ENCODE results near the gene PAQR5. TPM values are rescaled to one million over a fixed set of nuclear protein-coding genes. Genes with fewer than 3 reads are reported as not detected.
"Not testable (repeated sequence)": the region's sequence is repeated elsewhere in the genome, so short reads cannot be mapped to it uniquely, and the experiment has no call there.

Gene PAQR5
- total RNA-seq, 1 donor from 2014 or later = 0.15 TPM

DNA sequence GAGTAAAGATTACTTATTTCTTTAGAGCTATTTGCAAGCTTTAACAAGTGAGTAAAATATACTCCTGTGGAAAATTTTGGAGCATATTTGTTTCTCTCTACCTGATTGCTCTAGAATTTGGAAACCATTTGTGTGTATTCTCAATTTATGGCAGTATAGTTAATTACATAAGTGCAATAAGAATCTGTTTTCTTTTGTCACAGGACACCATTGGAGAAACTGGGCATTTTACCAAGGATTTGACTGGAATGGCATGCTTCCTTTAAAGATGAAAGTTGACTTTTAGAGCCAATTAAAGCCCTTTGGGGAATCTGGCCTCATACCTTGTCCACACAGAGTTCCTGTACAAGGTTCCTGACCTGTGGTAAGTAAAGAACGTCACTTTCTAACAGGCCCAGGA, 38.4 kb downstream of the PAQR5 start:
- H3K27me3 Mint-ChIP-seq (ENCODE audit: unreplicated experiment) = no peaks in the 10 kb centered on the region
- H3K4me1 Mint-ChIP-seq (ENCODE audit: unreplicated experiment) = no peaks in the 10 kb centered on the region

GRCh38 chr15:69338535-69339213, 40.0 kb downstream of the PAQR5 start:
- H3K36me3 Mint-ChIP-seq (ENCODE audit: low read depth, unreplicated experiment) = no peaks in the 10 kb centered on the region
- TF ChIP-seq CTCF (IDR thresholded peaks at IDR 0.05; ENCODE audit: unreplicated experiment) = no peak
- H3K4me1 Mint-ChIP-seq (ENCODE audit: unreplicated experiment) = no peaks in the 10 kb centered on the region
- no peak for DNase-seq (ENCODE audit: low spot score)
- no peak overlapping the region for H3K4me3 Mint-ChIP-seq (ENCODE audit: unreplicated experiment)
- no peaks in the 10 kb centered on the region for H3K9me3 Mint-ChIP-seq (ENCODE audit: unreplicated experiment)
- no peaks in the 10 kb centered on the region for H3K27me3 Mint-ChIP-seq (ENCODE audit: unreplicated experiment)
- H3K27ac Mint-ChIP-seq (ENCODE audit: unreplicated experiment) = no peak overlapping the region

More for the DNA sequence above, 38.4 kb downstream of the PAQR5 start:
- no peaks in the 10 kb centered on the region for H3K9me3 Mint-ChIP-seq (ENCODE audit: unreplicated experiment)
- TF ChIP-seq CTCF (IDR thresholded peaks at IDR 0.05; ENCODE audit: unreplicated experiment) = no peak
- H3K36me3 Mint-ChIP-seq (ENCODE audit: low read depth, unreplicated experiment) = no peaks in the 10 kb centered on the region
- H3K27ac Mint-ChIP-seq (ENCODE audit: unreplicated experiment) = no peak overlapping the region
- H3K4me3 Mint-ChIP-seq (ENCODE audit: unreplicated experiment) = no peak overlapping the region
- DNase-seq (ENCODE audit: low spot score) = no peak

GRCh38 chr15:69339214-69339543, 40.5 kb downstream of the PAQR5 start:
- not testable (repeated sequence) for H3K4me1 Mint-ChIP-seq (ENCODE audit: unreplicated experiment); H3K27ac Mint-ChIP-seq (ENCODE audit: unreplicated experiment); H3K27me3 Mint-ChIP-seq (ENCODE audit: unreplicated experiment); H3K36me3 Mint-ChIP-seq (ENCODE audit: low read depth, unreplicated experiment); H3K9me3 Mint-ChIP-seq (ENCODE audit: unreplicated experiment); DNase-seq (ENCODE audit: low spot score); H3K4me3 Mint-ChIP-seq (ENCODE audit: unreplicated experiment)

DNA sequence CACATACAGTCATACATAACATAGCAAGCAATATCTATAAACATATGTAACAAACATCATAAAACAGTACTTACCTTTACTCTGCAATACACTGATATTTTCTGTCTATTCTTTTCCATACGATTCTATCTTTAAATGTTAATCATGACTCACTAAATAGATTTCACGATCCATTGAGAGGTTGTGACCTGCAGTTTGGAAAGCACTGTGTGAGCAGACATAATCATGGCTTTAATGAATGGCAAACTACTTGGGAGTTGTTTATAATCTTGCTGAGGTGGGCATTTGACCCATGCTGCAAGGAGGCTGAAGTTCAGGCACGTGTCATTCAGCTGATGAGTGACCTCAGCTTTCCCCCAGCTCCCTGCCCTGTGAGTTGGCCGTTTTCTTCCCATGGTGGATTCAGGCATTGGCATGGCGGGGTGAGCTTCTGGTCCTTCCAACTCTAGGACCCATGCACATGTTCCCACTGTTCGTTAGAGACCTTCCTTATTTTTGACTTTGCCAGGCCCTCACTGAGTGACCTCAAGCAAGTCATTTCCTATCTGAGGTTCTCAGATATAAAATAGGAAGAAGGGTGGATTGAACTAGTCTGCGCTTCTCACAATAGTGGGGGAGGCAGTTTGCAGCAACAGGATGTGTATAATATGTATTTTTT, 41.7 kb downstream of the PAQR5 start:
- H3K36me3 Mint-ChIP-seq (ENCODE audit: low read depth, unreplicated experiment) = no peaks in the 10 kb centered on the region
- no peaks in the 10 kb centered on the region for H3K4me1 Mint-ChIP-seq (ENCODE audit: unreplicated experiment)
- no peak overlapping the region for H3K27ac Mint-ChIP-seq (ENCODE audit: unreplicated experiment)
- H3K4me3 Mint-ChIP-seq (ENCODE audit: unreplicated experiment) = no peak overlapping the region
- no peak for DNase-seq (ENCODE audit: low spot score)
- TF ChIP-seq CTCF (IDR thresholded peaks at IDR 0.05; ENCODE audit: unreplicated experiment) = no peak
- no peaks in the 10 kb centered on the region for H3K27me3 Mint-ChIP-seq (ENCODE audit: unreplicated experiment)
- no peaks in the 10 kb centered on the region for H3K9me3 Mint-ChIP-seq (ENCODE audit: unreplicated experiment)

DNA sequence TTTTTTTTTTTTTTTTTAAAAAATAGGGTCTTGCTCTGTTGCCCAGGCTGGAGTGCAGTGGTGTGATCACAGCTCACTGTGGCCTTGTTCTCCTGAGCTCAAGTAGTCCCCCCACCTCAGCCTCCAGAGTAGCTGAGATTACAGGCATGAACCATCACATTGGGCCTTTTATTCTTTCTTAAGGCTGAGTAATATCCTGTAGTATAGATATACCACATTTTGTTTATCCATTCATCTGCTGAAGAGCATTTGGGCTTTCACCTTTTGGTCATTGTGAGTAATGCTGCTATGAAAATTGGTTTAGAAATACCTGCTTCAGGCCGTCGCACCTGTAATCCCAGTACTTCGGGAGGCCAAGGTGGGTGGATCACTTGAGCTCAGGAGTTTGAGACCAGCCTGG, 42.6 kb downstream of the PAQR5 start:
- no peaks in the 10 kb centered on the region for H3K36me3 Mint-ChIP-seq (ENCODE audit: low read depth, unreplicated experiment)
- H3K27me3 Mint-ChIP-seq (ENCODE audit: unreplicated experiment) = no peaks in the 10 kb centered on the region
- no peaks in the 10 kb centered on the region for H3K4me1 Mint-ChIP-seq (ENCODE audit: unreplicated experiment)
- no peak overlapping the region for H3K4me3 Mint-ChIP-seq (ENCODE audit: unreplicated experiment)
- no peaks in the 10 kb centered on the region for H3K9me3 Mint-ChIP-seq (ENCODE audit: unreplicated experiment)
- no peak overlapping the region for H3K27ac Mint-ChIP-seq (ENCODE audit: unreplicated experiment)
- no peak for TF ChIP-seq CTCF (IDR thresholded peaks at IDR 0.05; ENCODE audit: unreplicated experiment)
- no peak for DNase-seq (ENCODE audit: low spot score)

Data from endothelial cell (in vitro differentiated cells).